K562 (cell line): Measurements from ENCODE around the gene POLD2. TPM values are rescaled to one million over a fixed set of nuclear protein-coding genes. Genes with fewer than 3 reads are reported as not detected.
A peak's percentile ranks its signal among the peaks of the same experiment; 100 is the strongest.

Experiments
- BCLAF1 ChIP-seq, 2 experiments: fragments of 450-650 bp in 1 of 2; IDR thresholded peaks; 2 replicates each; pipeline ENCODE4 v1.6.1; 2011 to 2017; ENCODE audit warnings: low read depth in 2 of 2, antibody characterized with exemption in 1 of 2, borderline replicate concordance in 1 of 2, low read length in 1 of 2, mild to moderate bottlenecking in 1 of 2, mixed read lengths in 1 of 2; ENCODE audit not compliant: control insufficient read depth in 1 of 2
- SREBF1 ChIP-seq: fragments of 150-350 bp; IDR thresholded peaks from 2 replicates; pipeline ENCODE4 v1.6.1; 2014; ENCODE audit warnings: antibody characterized with exemption, low read depth, low read length, borderline replicate concordance
- polyA plus RNA-seq, 8 experiments: library from polyadenylated mRNA; depleted of rRNA in 4 of 8; stranded (reverse) in 5 of 8; unstranded in 3 of 8; fragments of >200 nt; fragmentation: Nextera tagmentation in 2 of 8; fragmentation: Illumina TruSeq in 1 of 8; extraction: Ambion mirVana in 2 of 8; extraction: Trizol in 1 of 8; gene quantifications; 2 replicates each; pipeline versions ENCODE4 v1.2.1 to v1.2.3, GENCODE V29; 2011 to 2014; ENCODE audit warnings: inconsistent platforms in 1 of 8, missing spikeins in 1 of 8
- total RNA-seq, 7 experiments: library from RNA; depleted of rRNA in 6 of 7; stranded (reverse); fragments of >200 nt in 6 of 7; fragmentation: Illumina TruSeq in 2 of 7; extraction: Trizol in 2 of 7; gene quantifications; 2 replicates each; pipeline versions ENCODE4 v1.2.1 to v1.2.3, GENCODE V29; 2011 to 2021; ENCODE audit warnings: low replicate concordance in 1 of 7
- TF ChIP-seq, protein P1 (sequence below): fragments of 200-600 bp; sonication (generic); IDR thresholded peaks from one replicate; pipeline ENCODE4 v1.6.1; 2012; ENCODE audit warnings: mild to moderate bottlenecking, low read depth, low read length, inconsistent platforms

The POLD2 gene
- total and polyA plus RNA-seq, 9 of the 15 experiments (the other 6 are each of a cell fraction or from before 2014, with no cell fraction given), result 29.7 to 259 (median 225) TPM

GRCh38 chr7:44112231-44112996 lies 10.9 kb downstream of the POLD2 start (continued):
- TF ChIP-seq, protein P1, sequence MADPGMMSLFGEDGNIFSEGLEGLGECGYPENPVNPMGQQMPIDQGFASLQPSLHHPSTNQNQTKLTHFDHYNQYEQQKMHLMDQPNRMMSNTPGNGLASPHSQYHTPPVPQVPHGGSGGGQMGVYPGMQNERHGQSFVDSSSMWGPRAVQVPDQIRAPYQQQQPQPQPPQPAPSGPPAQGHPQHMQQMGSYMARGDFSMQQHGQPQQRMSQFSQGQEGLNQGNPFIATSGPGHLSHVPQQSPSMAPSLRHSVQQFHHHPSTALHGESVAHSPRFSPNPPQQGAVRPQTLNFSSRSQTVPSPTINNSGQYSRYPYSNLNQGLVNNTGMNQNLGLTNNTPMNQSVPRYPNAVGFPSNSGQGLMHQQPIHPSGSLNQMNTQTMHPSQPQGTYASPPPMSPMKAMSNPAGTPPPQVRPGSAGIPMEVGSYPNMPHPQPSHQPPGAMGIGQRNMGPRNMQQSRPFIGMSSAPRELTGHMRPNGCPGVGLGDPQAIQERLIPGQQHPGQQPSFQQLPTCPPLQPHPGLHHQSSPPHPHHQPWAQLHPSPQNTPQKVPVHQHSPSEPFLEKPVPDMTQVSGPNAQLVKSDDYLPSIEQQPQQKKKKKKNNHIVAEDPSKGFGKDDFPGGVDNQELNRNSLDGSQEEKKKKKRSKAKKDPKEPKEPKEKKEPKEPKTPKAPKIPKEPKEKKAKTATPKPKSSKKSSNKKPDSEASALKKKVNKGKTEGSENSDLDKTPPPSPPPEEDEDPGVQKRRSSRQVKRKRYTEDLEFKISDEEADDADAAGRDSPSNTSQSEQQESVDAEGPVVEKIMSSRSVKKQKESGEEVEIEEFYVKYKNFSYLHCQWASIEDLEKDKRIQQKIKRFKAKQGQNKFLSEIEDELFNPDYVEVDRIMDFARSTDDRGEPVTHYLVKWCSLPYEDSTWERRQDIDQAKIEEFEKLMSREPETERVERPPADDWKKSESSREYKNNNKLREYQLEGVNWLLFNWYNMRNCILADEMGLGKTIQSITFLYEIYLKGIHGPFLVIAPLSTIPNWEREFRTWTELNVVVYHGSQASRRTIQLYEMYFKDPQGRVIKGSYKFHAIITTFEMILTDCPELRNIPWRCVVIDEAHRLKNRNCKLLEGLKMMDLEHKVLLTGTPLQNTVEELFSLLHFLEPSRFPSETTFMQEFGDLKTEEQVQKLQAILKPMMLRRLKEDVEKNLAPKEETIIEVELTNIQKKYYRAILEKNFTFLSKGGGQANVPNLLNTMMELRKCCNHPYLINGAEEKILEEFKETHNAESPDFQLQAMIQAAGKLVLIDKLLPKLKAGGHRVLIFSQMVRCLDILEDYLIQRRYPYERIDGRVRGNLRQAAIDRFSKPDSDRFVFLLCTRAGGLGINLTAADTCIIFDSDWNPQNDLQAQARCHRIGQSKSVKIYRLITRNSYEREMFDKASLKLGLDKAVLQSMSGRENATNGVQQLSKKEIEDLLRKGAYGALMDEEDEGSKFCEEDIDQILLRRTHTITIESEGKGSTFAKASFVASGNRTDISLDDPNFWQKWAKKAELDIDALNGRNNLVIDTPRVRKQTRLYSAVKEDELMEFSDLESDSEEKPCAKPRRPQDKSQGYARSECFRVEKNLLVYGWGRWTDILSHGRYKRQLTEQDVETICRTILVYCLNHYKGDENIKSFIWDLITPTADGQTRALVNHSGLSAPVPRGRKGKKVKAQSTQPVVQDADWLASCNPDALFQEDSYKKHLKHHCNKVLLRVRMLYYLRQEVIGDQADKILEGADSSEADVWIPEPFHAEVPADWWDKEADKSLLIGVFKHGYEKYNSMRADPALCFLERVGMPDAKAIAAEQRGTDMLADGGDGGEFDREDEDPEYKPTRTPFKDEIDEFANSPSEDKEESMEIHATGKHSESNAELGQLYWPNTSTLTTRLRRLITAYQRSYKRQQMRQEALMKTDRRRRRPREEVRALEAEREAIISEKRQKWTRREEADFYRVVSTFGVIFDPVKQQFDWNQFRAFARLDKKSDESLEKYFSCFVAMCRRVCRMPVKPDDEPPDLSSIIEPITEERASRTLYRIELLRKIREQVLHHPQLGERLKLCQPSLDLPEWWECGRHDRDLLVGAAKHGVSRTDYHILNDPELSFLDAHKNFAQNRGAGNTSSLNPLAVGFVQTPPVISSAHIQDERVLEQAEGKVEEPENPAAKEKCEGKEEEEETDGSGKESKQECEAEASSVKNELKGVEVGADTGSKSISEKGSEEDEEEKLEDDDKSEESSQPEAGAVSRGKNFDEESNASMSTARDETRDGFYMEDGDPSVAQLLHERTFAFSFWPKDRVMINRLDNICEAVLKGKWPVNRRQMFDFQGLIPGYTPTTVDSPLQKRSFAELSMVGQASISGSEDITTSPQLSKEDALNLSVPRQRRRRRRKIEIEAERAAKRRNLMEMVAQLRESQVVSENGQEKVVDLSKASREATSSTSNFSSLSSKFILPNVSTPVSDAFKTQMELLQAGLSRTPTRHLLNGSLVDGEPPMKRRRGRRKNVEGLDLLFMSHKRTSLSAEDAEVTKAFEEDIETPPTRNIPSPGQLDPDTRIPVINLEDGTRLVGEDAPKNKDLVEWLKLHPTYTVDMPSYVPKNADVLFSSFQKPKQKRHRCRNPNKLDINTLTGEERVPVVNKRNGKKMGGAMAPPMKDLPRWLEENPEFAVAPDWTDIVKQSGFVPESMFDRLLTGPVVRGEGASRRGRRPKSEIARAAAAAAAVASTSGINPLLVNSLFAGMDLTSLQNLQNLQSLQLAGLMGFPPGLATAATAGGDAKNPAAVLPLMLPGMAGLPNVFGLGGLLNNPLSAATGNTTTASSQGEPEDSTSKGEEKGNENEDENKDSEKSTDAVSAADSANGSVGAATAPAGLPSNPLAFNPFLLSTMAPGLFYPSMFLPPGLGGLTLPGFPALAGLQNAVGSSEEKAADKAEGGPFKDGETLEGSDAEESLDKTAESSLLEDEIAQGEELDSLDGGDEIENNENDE, result no peak
- TF ChIP-seq SREBF1 (no peak), BCLAF1 (IDR thresholded peaks at IDR 0.05; ENCODE audit: borderline replicate concordance in 1 of 2, control insufficient read depth in 1 of 2, low read depth in 2 of 2, low read length in 1 of 2) (peak in 1 of 2 experiments; percentile 88; a peak in 2 of 4 replicates)
